ENCODE data around the gene ADAM12. TPM values are rescaled to one million over a fixed set of nuclear protein-coding genes. Genes with fewer than 3 reads are reported as not detected.

ADAM12 gene
- total and polyA plus RNA-seq, 10 donors, result 0.51 to 7.0 (median 1.0) TPM

DNA sequence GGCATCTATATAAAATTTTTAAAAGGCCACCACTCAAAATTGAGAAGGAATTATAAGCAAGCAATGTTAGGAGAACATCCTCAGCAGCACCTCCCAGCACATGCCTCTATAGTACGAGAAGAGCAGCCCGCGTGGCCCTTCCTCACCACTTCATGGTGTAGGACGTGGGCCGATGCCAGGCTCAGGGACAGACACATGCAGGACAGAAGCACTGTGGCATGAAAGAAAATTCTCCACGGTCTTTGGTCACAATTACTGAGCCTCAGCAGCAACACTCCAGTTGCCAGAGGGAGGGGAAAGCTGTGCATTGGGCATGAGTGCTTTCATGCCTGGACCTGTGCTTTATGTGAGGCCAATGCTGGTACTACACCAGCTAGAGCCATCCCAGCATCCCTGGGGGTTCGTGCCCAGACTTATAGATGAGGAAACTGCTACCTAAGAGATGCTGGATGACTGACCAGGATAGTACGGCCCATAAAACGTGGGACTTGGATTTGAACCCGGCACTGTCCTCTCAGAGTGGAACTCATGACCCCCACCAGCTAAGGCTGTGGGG is 164.7 kb downstream of the ADAM12 start:
- intact Hi-C loops (cut with DNase I; ENCODE audit: low total_unique reads), result no loop called here

DNA sequence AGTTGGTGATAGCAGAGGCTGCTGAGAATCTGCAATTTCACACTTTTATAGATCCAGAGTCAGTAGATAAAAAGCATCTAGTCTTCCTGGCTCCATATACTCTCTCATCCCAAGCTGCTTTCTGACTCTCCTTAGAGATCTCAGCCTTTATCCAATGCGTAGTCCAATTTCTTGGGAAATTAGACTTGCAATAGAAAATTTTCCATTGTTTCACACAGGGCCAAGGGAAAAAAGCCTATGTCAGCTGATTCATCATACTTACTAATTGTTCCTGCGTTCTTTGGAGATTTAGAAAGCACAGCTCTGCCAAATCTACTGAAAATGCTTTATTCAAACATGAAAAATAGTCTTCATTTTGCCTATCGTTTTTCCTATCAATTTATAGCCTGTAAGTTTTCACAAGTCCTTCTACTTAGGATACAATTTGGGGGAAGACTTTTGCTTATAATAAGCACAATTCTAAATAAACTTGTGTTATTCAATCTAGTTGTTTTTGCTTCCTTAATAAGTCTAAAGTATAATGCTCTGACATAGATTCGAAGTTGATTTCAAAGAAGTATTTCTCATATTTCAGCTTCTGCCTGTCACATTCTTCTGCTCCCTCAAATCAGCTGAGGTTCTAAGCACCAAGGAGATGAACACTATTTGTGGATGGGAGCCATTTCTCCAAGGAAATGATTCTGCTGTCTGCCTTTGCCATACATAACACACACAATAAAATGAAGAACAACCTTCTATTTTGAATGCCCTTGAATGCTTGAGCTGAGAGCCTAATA is 165.4 kb downstream of the ADAM12 start:
- Histone ChIP-seq H3K4me1 (no peaks in the 10 kb centered on the region), H3K27me3 (replicated peaks in 1 of 7) (peaks cover 0 to 16% (median 0%) of the 10 kb centered on the region in 7 donors), H3K9me3 (no peaks in the 10 kb centered on the region), H3K4me3 (no peak overlapping the region), H3K27ac (no peak overlapping the region), H3K36me3 (no peaks in the 10 kb centered on the region)
- TF ChIP-seq POLR2A (IDR thresholded peaks at IDR 0.05), result no peak
- TF ChIP-seq POLR2AphosphoS5 (IDR thresholded peaks at IDR 0.05), result no peak
- TF ChIP-seq, protein P1, sequence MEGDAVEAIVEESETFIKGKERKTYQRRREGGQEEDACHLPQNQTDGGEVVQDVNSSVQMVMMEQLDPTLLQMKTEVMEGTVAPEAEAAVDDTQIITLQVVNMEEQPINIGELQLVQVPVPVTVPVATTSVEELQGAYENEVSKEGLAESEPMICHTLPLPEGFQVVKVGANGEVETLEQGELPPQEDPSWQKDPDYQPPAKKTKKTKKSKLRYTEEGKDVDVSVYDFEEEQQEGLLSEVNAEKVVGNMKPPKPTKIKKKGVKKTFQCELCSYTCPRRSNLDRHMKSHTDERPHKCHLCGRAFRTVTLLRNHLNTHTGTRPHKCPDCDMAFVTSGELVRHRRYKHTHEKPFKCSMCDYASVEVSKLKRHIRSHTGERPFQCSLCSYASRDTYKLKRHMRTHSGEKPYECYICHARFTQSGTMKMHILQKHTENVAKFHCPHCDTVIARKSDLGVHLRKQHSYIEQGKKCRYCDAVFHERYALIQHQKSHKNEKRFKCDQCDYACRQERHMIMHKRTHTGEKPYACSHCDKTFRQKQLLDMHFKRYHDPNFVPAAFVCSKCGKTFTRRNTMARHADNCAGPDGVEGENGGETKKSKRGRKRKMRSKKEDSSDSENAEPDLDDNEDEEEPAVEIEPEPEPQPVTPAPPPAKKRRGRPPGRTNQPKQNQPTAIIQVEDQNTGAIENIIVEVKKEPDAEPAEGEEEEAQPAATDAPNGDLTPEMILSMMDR (IDR thresholded peaks at IDR 0.05 in 8 of 11, conservative IDR thresholded peaks at IDR 0.05 in 3 of 11), result no peak
- no peak for DNase-seq
- WGBS, 5 donors, result 68 to 78% (median 72%) methylated on average over 4 of the region's 4 CpGs
- intact Hi-C loops (cut with DNase I; ENCODE audit: low total_unique reads), result no loop called here

More for the DNA sequence above, 164.7 kb downstream of the ADAM12 start:
- Histone ChIP-seq H3K4me3 (no peak overlapping the region), H3K4me1 (no peaks in the 10 kb centered on the region), H3K36me3 (no peaks in the 10 kb centered on the region), H3K27ac (no peak overlapping the region), H3K27me3 (replicated peaks in 1 of 7) (peaks cover 0 to 16% (median 0%) of the 10 kb centered on the region in 7 donors), H3K9me3 (no peaks in the 10 kb centered on the region)
- DNase-seq, result no peak
- WGBS, 5 donors, result 83 to 91% (median 88%) methylated on average over 8 to 10 of the region's 10 CpGs
- no peak for TF ChIP-seq POLR2A (IDR thresholded peaks at IDR 0.05)
- TF ChIP-seq POLR2AphosphoS5 (IDR thresholded peaks at IDR 0.05), result no peak
- TF ChIP-seq, protein P1 (IDR thresholded peaks at IDR 0.05 in 8 of 11, conservative IDR thresholded peaks at IDR 0.05 in 3 of 11), result no peak

DNA sequence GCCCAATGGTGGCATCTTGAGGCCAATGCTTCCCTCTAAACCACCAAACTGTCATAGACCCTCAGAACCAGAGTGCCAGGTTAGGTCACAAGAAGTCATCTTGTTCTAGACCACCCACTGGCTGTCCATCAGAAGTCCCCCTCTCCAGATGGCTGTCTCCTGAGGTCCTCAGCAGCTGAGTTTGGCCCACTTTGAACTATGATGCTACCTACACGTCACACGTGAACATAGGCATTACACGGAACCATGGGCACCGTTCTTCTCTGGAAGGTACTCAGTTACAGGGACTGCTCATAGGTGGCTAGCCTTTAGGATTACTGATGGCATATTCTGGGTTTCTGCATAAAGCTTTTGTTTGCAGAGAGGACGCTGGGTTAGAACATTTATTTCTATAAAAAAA is 166.4 kb downstream of the ADAM12 start:
- Histone ChIP-seq H3K27ac (no peak overlapping the region), H3K9me3 (no peaks in the 10 kb centered on the region), H3K4me1 (no peaks in the 10 kb centered on the region), H3K4me3 (no peak overlapping the region), H3K27me3 (replicated peaks in 1 of 7) (peaks cover 0 to 16% (median 0%) of the 10 kb centered on the region in 7 donors), H3K36me3 (no peaks in the 10 kb centered on the region)
- TF ChIP-seq POLR2A (IDR thresholded peaks at IDR 0.05) (no peak), POLR2AphosphoS5 (IDR thresholded peaks at IDR 0.05) (no peak)
- TF ChIP-seq, protein P1 (IDR thresholded peaks at IDR 0.05 in 8 of 11, conservative IDR thresholded peaks at IDR 0.05 in 3 of 11), result no peak
- 91 to 96% (median 94%) methylated on average over 5 of the region's 5 CpGs for WGBS, 5 donors
- intact Hi-C loops (cut with DNase I; ENCODE audit: low total_unique reads), result no loop called here
- DNase-seq, result no peak

Data from spleen (tissue), 11 donors.